Heart left ventricle (tissue), 16 donors: ENCODE results near the gene PTPRM. TPM values are rescaled to one million over a fixed set of nuclear protein-coding genes. Genes with fewer than 3 reads are reported as not detected.

Experiments
- ATAC-seq, 4 donors: fragments of 200-7000 bp; cut with Tn5 transposase; one replicate each; pipeline ENCODE4 v1.9.1; 2020 to 2022; ENCODE audit warnings: moderate library complexity in 4 of 4, mild to moderate bottlenecking in 3 of 4, moderate number of reproducible peaks in 1 of 4
- DNase-seq, 5 donors: peaks; one replicate each; pipeline ENCODE4 v3.0.0-alpha.2; 2020
- H3K27ac ChIP-seq, 12 donors: fragments of 200-600 bp; sonication (generic) in 4 of 12; one replicate each; pipeline versions ENCODE4 v1.5.0 to v1.8.0; 2016 to 2022; ENCODE audit warnings: mild to moderate bottlenecking in 2 of 12
- H3K27me3 ChIP-seq, 9 donors: fragments of 200-600 bp; sonication (generic) in 2 of 9; one replicate each; pipeline versions ENCODE4 v1.5.1 to v1.8.0; 2016 to 2022; ENCODE audit warnings: mild to moderate bottlenecking in 3 of 9
- H3K36me3 ChIP-seq, 9 donors: fragments of 200-600 bp; sonication (generic) in 2 of 9; one replicate each; pipeline versions ENCODE4 v1.5.0 to v1.8.0; 2018 to 2022; ENCODE audit warnings: mild to moderate bottlenecking in 2 of 9
- H3K4me1 ChIP-seq, 12 donors: fragments of 200-600 bp; sonication (generic) in 4 of 12; one replicate each; pipeline versions ENCODE4 v1.5.0 to v1.8.0; 2016 to 2022; ENCODE audit warnings: mild to moderate bottlenecking in 3 of 12
- H3K4me3 ChIP-seq, 12 donors: fragments of 200-600 bp; sonication (generic) in 4 of 12; one replicate each; pipeline versions ENCODE4 v1.5.0 to v1.8.0; 2017 to 2022; ENCODE audit warnings: mild to moderate bottlenecking in 9 of 12, moderate library complexity in 4 of 12
- H3K9me3 ChIP-seq, 12 donors: fragments of 200-600 bp; sonication (generic) in 4 of 12; one replicate each; pipeline versions ENCODE4 v1.5.0 to v1.8.0; 2016 to 2022; ENCODE audit warnings: mild to moderate bottlenecking in 1 of 12
- CTCF ChIP-seq, 12 donors: fragments of 200-600 bp; sonication (generic) in 4 of 12; IDR thresholded peaks; one replicate each; pipeline versions ENCODE4 v1.5.0 to v1.8.0; 2018 to 2022; ENCODE audit warnings: antibody characterized with exemption in 12 of 12, mild to moderate bottlenecking in 5 of 12
- POLR2A ChIP-seq, 2 donors: fragments of 450-650 bp; IDR thresholded peaks; one replicate each; pipeline ENCODE4 v1.6.1; 2017; ENCODE audit warnings: antibody characterized with exemption in 2 of 2, mild to moderate bottlenecking in 2 of 2, moderate library complexity in 2 of 2
- whole genome bisulfite sequencing, 4 donors: extraction: QIAGEN DNeasy Blood & Tissue Kit in 2 of 4; methylation state at CpG; one replicate each; pipeline versions ENCODE4 v1.1.5 to v1.1.7; 2013 to 2018; 5-methylcytosine and 5-hydroxymethylcytosine counted together
- intact Hi-C, 10 donors: fragments of 100-400 bp; cut with DNase I; formaldehyde crosslinking; loops; one replicate each; pipeline versions ENCODE4 v1.11.1 to v1.14.2; 2022
- polyA plus RNA-seq, 2 donors: library from polyadenylated mRNA; stranded (reverse); fragments of 200-250 nt; gene quantifications; one replicate each; pipeline ENCODE4 v1.2.3, GENCODE V29; 2013
- total RNA-seq, 9 donors: library from RNA; depleted of rRNA in 2 of 9; stranded (reverse); fragments of >200 nt in 2 of 9; fragmentation: NEBNext Ultra II Directional in 3 of 9; extraction: Animal tissue kit (Norgen Biotek cat#: 25700) in 3 of 9; gene quantifications; one replicate each; pipeline versions ENCODE4 v1.1.0 to v1.2.4, GENCODE V29; 2016 to 2023
- donor health status: ischemic (EF 13 %, LVEDD 7.1; RV severe dilation, severe dysfunction).
- donor health status: healthy with polysubstance abuse.
- donor health status: DM: no; HTN: yes; CAD: no.
- donor health status: DM: no; HTN: no; CAD: no.
- donor health status: ischemic (EF 25% LVEDD 6.9; RV normal size, moderate dysfunction).
- donor health status: ischemic (EF 25% LVEDD 5.7; RV mildly dilated, moderate dysfunction).
- donor health status: healthy.
- donor health status: DM: yes; HTN: yes; CAD: no.
- donor health status: ischemic (EF 35%, LVEDD 5.7; RV mildly dilated, moderate dysfunction).
- donor health status: nonischemic (EF 11% LVEDD 7.7; RV severe dilation, severe dysfunction).
- donor health status: DM: yes; HTN: yes; CAD: no.
- donor health status: PGD.
- donor health status: ischemic (EF 29% LVEDD 5.4; RV normal size, mild dysfunction).
- donor health status: nonischemic (EF 23%, LVEDD 6.1; RV moderate dilation, normal function).

The PTPRM gene
- total and polyA plus RNA-seq, 11 donors = 93.8 to 186 (median 123) TPM

GRCh38 chr18:8322486-8322885 is 755.4 kb downstream of the PTPRM start:
- WGBS, 4 donors = 83 to 95% (median 93%) methylated on average over 2 of the region's 2 CpGs
- TF ChIP-seq POLR2A (IDR thresholded peaks at IDR 0.05) (no peak), CTCF (IDR thresholded peaks at IDR 0.05) (no peak)
- H3K27ac ChIP-seq = no peak overlapping the region
- H3K9me3 ChIP-seq = peaks cover 0 to 4% (median 0%) of the 10 kb centered on the region in 12 donors
- peaks cover 0 to 7% (median 0%) of the 10 kb centered on the region in 12 donors for H3K4me1 ChIP-seq
- no peaks in the 10 kb centered on the region for H3K27me3 ChIP-seq
- H3K36me3 ChIP-seq = peaks cover 0 to 26% (median 0%) of the 10 kb centered on the region in 9 donors
- intact Hi-C loops = no loop called here
- DNase-seq = no peak
- ATAC-seq = no peak
- no peak overlapping the region for H3K4me3 ChIP-seq

- intact Hi-C loops = no loop called here
- Histone ChIP-seq H3K27ac (no peak overlapping the region), H3K4me3 (no peak overlapping the region), H3K36me3 (peaks cover 0 to 21% (median 0%) of the 10 kb centered on the region in 9 donors), H3K9me3 (peaks cover 0 to 4% (median 0%) of the 10 kb centered on the region in 12 donors), H3K27me3 (no peaks in the 10 kb centered on the region), H3K4me1 (peaks cover 0 to 13% (median 3%) of the 10 kb centered on the region in 12 donors)
- DNase-seq (no peak), ATAC-seq (no peak)
- TF ChIP-seq CTCF (IDR thresholded peaks at IDR 0.05) (no peak), POLR2A (IDR thresholded peaks at IDR 0.05) (no peak)
- WGBS, 4 donors = 93 to 97% (median 95%) methylated on average over 3 of the region's 3 CpGs
These were observed 757.4 kb downstream of the PTPRM start for GRCh38 chr18:8324343-8325065.

GRCh38 chr18:8326763-8327394 is 759.8 kb downstream of the PTPRM start:
- intact Hi-C loops = no loop called here
- peaks cover 0 to 4% (median 0%) of the 10 kb centered on the region in 12 donors for H3K9me3 ChIP-seq
- H3K27ac ChIP-seq = no peak overlapping the region
- 96 to 100% (median 97%) methylated on average over 1 of the region's 1 CpG for WGBS, 4 donors
- DNase-seq (no peak), ATAC-seq (no peak)
- TF ChIP-seq POLR2A (IDR thresholded peaks at IDR 0.05) (no peak), CTCF (IDR thresholded peaks at IDR 0.05) (no peak)
- H3K4me3 ChIP-seq = no peak overlapping the region
- no peaks in the 10 kb centered on the region for H3K27me3 ChIP-seq
- H3K36me3 ChIP-seq = peaks cover 0 to 14% (median 0%) of the 10 kb centered on the region in 9 donors
- peaks cover 0 to 13% (median 3%) of the 10 kb centered on the region in 12 donors for H3K4me1 ChIP-seq

- Histone ChIP-seq H3K36me3 (peaks cover 0 to 5% (median 0%) of the 10 kb centered on the region in 9 donors), H3K4me1 (peaks cover 0 to 13% (median 3%) of the 10 kb centered on the region in 12 donors), H3K4me3 (no peak overlapping the region), H3K27me3 (no peaks in the 10 kb centered on the region), H3K9me3 (peaks cover 0 to 4% (median 0%) of the 10 kb centered on the region in 12 donors), H3K27ac (no peak overlapping the region)
- DNase-seq (no peak), ATAC-seq (no peak)
- intact Hi-C loops = no loop called here
- WGBS, 4 donors = 61 to 80% (median 69%) methylated on average over 2 of the region's 2 CpGs
- no peak for TF ChIP-seq CTCF (IDR thresholded peaks at IDR 0.05)
- no peak for TF ChIP-seq POLR2A (IDR thresholded peaks at IDR 0.05)
These were observed 761.0 kb downstream of the PTPRM start for GRCh38 chr18:8328126-8328525.
